Measurements from ENCODE around the gene POLE.

DNA sequence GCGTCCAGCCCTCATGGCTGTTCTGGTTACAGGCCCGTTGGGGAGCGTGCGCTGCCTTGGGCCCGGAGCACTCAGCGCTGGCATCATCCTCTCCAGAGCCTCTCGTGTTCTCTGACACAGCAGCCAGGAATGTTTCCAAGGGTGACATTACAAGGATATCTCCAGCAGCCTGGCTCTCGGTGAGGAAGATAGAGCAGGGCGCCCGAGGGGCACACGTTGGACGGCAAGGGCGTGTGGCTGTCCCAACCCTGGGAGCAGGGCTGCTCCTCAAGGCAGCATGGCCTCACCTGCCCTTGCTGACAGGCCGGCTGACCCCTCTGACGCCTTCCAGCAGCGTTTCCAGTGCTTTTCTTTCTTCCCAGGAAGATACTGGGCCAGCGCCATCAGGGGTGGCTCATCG, 91.1 kb downstream of the POLE start:
- TF ChIP-seq, protein P1, sequence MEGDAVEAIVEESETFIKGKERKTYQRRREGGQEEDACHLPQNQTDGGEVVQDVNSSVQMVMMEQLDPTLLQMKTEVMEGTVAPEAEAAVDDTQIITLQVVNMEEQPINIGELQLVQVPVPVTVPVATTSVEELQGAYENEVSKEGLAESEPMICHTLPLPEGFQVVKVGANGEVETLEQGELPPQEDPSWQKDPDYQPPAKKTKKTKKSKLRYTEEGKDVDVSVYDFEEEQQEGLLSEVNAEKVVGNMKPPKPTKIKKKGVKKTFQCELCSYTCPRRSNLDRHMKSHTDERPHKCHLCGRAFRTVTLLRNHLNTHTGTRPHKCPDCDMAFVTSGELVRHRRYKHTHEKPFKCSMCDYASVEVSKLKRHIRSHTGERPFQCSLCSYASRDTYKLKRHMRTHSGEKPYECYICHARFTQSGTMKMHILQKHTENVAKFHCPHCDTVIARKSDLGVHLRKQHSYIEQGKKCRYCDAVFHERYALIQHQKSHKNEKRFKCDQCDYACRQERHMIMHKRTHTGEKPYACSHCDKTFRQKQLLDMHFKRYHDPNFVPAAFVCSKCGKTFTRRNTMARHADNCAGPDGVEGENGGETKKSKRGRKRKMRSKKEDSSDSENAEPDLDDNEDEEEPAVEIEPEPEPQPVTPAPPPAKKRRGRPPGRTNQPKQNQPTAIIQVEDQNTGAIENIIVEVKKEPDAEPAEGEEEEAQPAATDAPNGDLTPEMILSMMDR (IDR thresholded peaks at IDR 0.05): no peak
- no peak for TF ChIP-seq POLR2A (IDR thresholded peaks at IDR 0.05)

Data from heart left ventricle (tissue), 13 donors.